ENCODE measurements around the gene SDK1. TPM values are rescaled to one million over a fixed set of nuclear protein-coding genes. Genes with fewer than 3 reads are reported as not detected.

The SDK1 gene
- total RNA-seq, 4 donors from 2014 or later: 7.5 to 35.0 (median 10.2) TPM

DNA sequence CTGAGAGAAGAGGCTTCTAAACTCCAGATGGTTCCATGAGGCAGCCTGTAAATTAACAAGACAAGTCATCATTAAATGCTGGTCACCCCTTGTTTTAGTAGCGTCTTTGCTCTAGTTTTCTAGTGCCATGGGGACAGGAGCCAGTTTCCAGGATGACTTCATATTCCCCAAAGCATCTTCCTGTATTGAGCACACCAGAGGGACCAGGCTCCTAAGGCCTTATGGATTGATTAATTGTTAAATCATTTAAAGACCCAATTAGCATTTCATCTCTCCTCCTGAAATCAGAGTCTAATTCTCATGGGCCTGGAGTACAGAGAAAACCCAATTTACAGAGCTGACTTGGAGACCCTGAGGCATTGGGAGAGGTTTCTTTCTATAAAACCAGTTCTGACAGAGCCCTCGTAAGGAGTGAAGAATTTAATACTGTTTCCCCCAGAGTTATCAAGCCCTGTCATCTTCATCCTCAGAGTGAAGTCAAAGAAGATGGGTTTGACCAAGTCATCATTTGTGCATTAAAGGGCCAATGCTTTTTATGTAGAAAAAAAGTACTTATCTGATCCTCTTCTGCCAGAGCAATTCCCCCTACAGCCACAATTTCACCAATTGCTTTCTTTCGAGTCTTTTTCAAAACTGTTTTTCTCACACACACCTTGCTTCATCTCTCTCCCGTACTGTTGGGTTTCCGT lies 678.7 kb downstream of the SDK1 start:
- TF ChIP-seq, protein P1, sequence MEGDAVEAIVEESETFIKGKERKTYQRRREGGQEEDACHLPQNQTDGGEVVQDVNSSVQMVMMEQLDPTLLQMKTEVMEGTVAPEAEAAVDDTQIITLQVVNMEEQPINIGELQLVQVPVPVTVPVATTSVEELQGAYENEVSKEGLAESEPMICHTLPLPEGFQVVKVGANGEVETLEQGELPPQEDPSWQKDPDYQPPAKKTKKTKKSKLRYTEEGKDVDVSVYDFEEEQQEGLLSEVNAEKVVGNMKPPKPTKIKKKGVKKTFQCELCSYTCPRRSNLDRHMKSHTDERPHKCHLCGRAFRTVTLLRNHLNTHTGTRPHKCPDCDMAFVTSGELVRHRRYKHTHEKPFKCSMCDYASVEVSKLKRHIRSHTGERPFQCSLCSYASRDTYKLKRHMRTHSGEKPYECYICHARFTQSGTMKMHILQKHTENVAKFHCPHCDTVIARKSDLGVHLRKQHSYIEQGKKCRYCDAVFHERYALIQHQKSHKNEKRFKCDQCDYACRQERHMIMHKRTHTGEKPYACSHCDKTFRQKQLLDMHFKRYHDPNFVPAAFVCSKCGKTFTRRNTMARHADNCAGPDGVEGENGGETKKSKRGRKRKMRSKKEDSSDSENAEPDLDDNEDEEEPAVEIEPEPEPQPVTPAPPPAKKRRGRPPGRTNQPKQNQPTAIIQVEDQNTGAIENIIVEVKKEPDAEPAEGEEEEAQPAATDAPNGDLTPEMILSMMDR (IDR thresholded peaks at IDR 0.05; ENCODE audit: low read depth): no peak

DNA sequence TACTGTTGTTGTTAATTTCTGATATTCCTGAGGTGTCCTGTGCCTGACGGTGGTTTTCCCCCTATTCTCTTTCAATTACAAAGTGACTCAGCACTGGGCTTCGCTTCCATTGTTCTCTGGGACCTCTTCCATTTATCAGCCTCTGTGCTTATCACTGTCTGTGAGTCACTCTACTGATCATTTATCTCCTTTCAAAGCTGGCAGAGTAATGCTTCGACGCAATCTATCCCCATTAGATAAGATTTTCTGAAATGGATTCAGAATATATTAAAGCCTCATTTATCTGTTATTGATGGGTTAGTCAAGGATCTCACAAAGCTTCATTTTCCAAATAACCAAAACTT lies 679.2 kb downstream of the SDK1 start:
- TF ChIP-seq, protein P1 (IDR thresholded peaks at IDR 0.05; ENCODE audit: low read depth): no peak

DNA sequence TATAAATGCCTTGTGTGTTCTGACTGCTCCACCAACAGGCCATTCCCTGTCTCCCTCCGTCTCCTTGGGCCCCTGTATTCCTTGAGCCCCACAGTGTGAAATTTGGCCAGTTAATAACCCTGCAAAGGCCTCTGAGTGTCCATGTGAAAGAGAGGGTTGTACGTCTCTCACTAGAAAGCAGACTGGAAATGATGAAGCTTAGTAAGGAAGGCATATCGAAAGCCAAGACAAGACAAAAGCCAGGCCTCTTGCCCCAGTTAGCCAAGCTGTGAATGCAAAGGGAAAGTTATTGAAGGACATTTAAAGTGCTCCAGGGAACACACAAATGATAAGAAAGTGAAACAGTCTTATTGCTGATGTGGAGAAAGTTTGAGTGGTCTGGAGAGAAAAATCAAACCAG lies 680.2 kb downstream of the SDK1 start:
- TF ChIP-seq, protein P1 (IDR thresholded peaks at IDR 0.05; ENCODE audit: low read depth): no peak

DNA sequence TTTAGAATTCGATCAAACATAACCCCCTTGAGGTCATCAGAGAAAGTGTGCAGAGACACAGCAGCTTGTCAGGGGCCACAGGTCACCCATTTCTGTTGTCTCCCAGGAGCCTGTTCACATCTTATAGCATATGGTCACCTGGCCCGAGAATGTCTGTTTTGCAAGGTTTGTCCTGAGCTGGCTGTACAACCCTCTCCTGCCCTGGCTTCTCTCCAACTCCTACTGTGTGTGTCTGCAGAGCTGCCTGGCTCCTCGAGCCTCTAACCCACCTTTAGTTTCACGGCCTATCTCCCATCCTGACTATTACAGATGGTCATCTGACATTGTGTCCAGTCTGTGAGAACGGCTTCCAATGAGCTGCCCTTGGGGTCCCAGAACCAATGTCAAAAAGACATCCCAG lies 683.4 kb downstream of the SDK1 start:
- TF ChIP-seq, protein P1 (IDR thresholded peaks at IDR 0.05; ENCODE audit: low read depth): no peak

DNA sequence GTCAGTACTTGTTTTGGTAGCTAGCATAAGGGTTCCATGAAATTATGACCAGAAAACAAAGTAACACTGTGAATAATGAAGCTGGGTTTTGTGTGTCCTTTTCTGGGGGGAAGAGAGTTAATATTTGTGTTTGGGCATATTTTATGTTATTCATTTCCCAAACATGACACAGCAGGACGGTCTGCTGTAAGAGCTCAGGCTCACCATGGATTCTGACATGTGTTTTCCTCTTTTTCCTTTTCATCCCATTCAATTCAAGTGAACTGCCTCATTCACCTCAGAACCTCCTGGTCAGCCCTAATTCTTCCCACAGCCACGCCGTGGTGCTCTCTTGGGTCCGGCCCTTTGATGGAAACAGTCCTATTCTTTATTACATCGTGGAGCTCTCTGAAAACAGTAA lies 685.9 kb downstream of the SDK1 start:
- TF ChIP-seq, protein P1 (IDR thresholded peaks at IDR 0.05; ENCODE audit: low read depth): no peak

DNA sequence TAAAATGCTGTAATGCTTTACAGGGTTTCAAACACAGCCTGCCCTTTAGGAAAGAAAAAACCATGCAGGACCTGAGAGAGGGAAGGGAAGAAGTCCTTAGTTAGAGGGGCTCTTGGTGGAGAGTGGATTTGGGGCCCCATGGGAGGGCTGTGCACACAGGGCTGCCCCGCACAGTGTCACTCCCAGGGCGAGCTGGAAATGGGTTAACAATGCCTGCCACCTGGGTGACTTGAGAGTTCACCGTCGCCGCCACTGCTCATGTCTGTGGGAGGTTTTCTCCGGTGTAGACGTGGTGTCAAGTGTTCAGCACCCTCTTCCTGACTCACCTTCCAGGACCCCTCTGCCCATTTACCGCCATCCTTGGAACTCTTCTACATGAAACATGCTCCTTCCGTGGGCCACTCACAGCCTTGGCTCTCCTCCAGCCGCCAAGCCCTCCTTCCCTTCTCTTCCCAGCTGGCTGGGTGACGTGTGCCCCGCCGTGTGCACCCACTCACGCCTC lies 686.4 kb downstream of the SDK1 start:
- TF ChIP-seq, protein P1 (IDR thresholded peaks at IDR 0.05; ENCODE audit: low read depth): no peak

DNA sequence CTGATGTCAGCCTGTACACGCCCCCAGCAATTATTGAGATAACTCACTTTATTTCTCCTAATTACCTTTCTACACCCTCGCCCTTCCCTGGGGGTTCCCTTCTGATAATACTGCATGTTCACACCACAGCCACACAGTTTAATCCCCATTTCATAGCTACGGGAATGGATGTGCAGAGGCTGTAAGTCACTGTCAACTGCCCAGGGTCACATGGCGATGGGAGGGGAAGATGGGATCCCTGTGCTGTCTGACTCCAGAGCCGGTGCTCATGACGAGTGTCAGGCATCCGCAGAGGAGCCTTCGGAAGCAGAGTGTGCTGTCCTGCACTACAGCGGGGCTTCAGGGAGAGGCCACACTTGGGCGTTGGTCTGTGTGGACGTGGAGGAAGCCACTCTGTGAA lies 688.7 kb downstream of the SDK1 start:
- TF ChIP-seq, protein P1 (IDR thresholded peaks at IDR 0.05; ENCODE audit: low read depth): no peak
